HepG2 (cell line): ENCODE data around the gene DPM2. TPM values are rescaled to one million over a fixed set of nuclear protein-coding genes. Genes with fewer than 3 reads are reported as not detected.

ENCODE experiments used
- ATAC-seq: fragments of 200-7000 bp; cut with Tn5 transposase; 3 replicates; pipeline ENCODE4 v1.9.1; 2020; ENCODE audit warnings: mild to moderate bottlenecking, moderate library complexity
- BruUV-seq: library from RNA; stranded (reverse); fragments of 400-500 nt; replicated peaks from 2 replicates; lab custom pipeline; 2021; lab: Mats Ljungman, UMichigan
- CTCF ChIA-PET: fragments of 300-600 bp; formaldehyde crosslinking; extraction: SDS; loops from one replicate; lab custom pipeline; 2021; ENCODE audit warnings: low total read pairs, inconsistent platforms, low intra/inter-chr PET ratio; lab: Yijun Ruan, JAX
- POLR2A ChIA-PET: fragments of 350-600 bp; sonication (Branson Sonifier 250); formaldehyde crosslinking; loops from one replicate; lab custom pipeline; 2020; ENCODE audit warnings: antibody characterized with exemption, inconsistent platforms; lab: Yijun Ruan, JAX
- DNase-seq: peaks from one replicate; pipeline ENCODE4 v3.0.0-alpha.2; 2015; ENCODE audit warnings: low spot score
- FAIRE-seq: peaks from 3 replicates; lab custom pipeline; 2011; peaks lifted over from hg19 to GRCh38; lab: Jason Lieb, UNC
- H2AFZ ChIP-seq: one replicate; pipeline ENCODE4 v1.6.1; 2011; ENCODE audit warnings: low read length, inconsistent platforms
- H3K27ac ChIP-seq: fragments of 300-600 bp; 3 replicates; pipeline ENCODE4 v1.8.0; 2011; ENCODE audit warnings: mixed run types, mild to moderate bottlenecking, mixed read lengths, low read length, inconsistent platforms; ENCODE audit not compliant: insufficient read depth; ENCODE audit errors: extremely low read length
- H3K27me3 ChIP-seq, 2 experiments: fragments of 200-600 bp in 1 of 2; 2 replicates in 1 of 2; 3 replicates in 1 of 2; pipeline versions ENCODE4 v1.6.0 to v1.8.0; 2011; ENCODE audit warnings: low read length in 2 of 2, mild to moderate bottlenecking in 2 of 2, moderate library complexity in 2 of 2, inconsistent platforms in 1 of 2; ENCODE audit not compliant: insufficient read depth in 2 of 2, control insufficient read depth in 1 of 2
- H3K36me3 ChIP-seq, 2 experiments: fragments of 200-600 bp in 1 of 2; replicated peaks in 1 of 2; 2 replicates in 1 of 2; 3 replicates in 1 of 2; pipeline versions ENCODE4 v1.5.1 to v1.8.0; 2011; ENCODE audit warnings: low read length in 2 of 2, inconsistent platforms in 1 of 2; ENCODE audit not compliant: insufficient read depth in 2 of 2, control insufficient read depth in 1 of 2
- H3K4me1 ChIP-seq: 2 replicates; pipeline ENCODE4 v1.5.1; 2012; ENCODE audit warnings: low read length, inconsistent platforms; ENCODE audit not compliant: insufficient read depth
- H3K4me2 ChIP-seq: 2 replicates; pipeline ENCODE4 v1.6.0; 2011; ENCODE audit warnings: low read depth, low read length, inconsistent platforms
- H3K4me3 ChIP-seq, 3 experiments: fragments of 200-600 bp in 1 of 3; sonication (generic), shearing (Covaris generic) in 1 of 3; replicated peaks in 1 of 3; 2 replicates each; pipeline ENCODE4 v1.5.1; 2011 to 2016; ENCODE audit warnings: low read length in 3 of 3, inconsistent platforms in 2 of 3, low read depth in 2 of 3, mild to moderate bottlenecking in 2 of 3, control low read depth in 1 of 3, mixed read lengths in 1 of 3; ENCODE audit not compliant: insufficient read depth in 1 of 3
- H3K79me2 ChIP-seq: one replicate; pipeline ENCODE4 v1.6.1; 2011; ENCODE audit warnings: low read length, inconsistent platforms; ENCODE audit not compliant: insufficient read depth
- H3K9ac ChIP-seq: 2 replicates; pipeline ENCODE4 v1.6.0; 2011; ENCODE audit warnings: mild to moderate bottlenecking, low read depth, low read length, inconsistent platforms; ENCODE audit not compliant: insufficient read depth
- H3K9me3 ChIP-seq: 2 replicates; pipeline ENCODE4 v1.5.1; 2012; ENCODE audit warnings: mild to moderate bottlenecking, low read length
- H4K20me1 ChIP-seq: 2 replicates; pipeline ENCODE4 v1.6.0; 2011; ENCODE audit warnings: inconsistent platforms, mild to moderate bottlenecking, low read length, moderate library complexity; ENCODE audit not compliant: insufficient read depth
- CTCF ChIP-seq: sonication (generic); formaldehyde crosslinking; IDR thresholded peaks from 2 replicates; pipeline ENCODE4 v1.5.0; 2020; ENCODE audit warnings: mild to moderate bottlenecking, missing genetic modification reagents, moderate library complexity
- DR1 ChIP-seq: sonication (generic); formaldehyde crosslinking; IDR thresholded peaks from 2 replicates; pipeline ENCODE4 v1.8.0; 2021; ENCODE audit warnings: mild to moderate bottlenecking, missing genetic modification reagents, inconsistent platforms
- HMGXB3 ChIP-seq: sonication (generic); formaldehyde crosslinking; IDR thresholded peaks from 2 replicates; pipeline ENCODE4 v1.4.0; 2020; ENCODE audit warnings: missing genetic modification reagents, borderline replicate concordance
- JUNB ChIP-seq: sonication (generic); formaldehyde crosslinking; IDR thresholded peaks from 2 replicates; pipeline ENCODE4 v1.8.0; 2022; ENCODE audit warnings: missing genetic modification reagents, mild to moderate bottlenecking, borderline replicate concordance
- MNT ChIP-seq: fragments of 450-650 bp; IDR thresholded peaks from 2 replicates; pipeline ENCODE4 v1.6.1; 2016
- SETDB1 ChIP-seq: sonication (generic); formaldehyde crosslinking; IDR thresholded peaks from 2 replicates; pipeline ENCODE4 v1.5.1; 2020; ENCODE audit warnings: missing genetic modification reagents, mild to moderate bottlenecking, borderline replicate concordance
- TBX3 ChIP-seq: fragments of 450-650 bp; IDR thresholded peaks from 2 replicates; pipeline ENCODE4 v1.6.1; 2017; ENCODE audit warnings: antibody characterized with exemption, mild to moderate bottlenecking, inconsistent platforms, borderline replicate concordance
- TFE3 ChIP-seq: IDR thresholded peaks from 2 replicates; pipeline ENCODE4 v1.6.1; 2016
- ZNF263 ChIP-seq: sonication (generic); formaldehyde crosslinking; IDR thresholded peaks from 2 replicates; pipeline ENCODE4 v1.4.0; 2020; ENCODE audit warnings: missing genetic modification reagents
- ZNF644 ChIP-seq: IDR thresholded peaks from 2 replicates; pipeline ENCODE4 v1.6.1; 2016; ENCODE audit warnings: low read depth
- WGBS: methylation state at CpG from one replicate; pipeline ENCODE4 v1.1.6; 2017; ENCODE audit warnings: low lambda C conversion rate; 5-methylcytosine and 5-hydroxymethylcytosine counted together
- in situ Hi-C: cut with HindIII; loops from 2 replicates; pipeline ENCODE4 v1.10.0; 2017; ENCODE audit warnings: low pct_unique_long_range_greater_than_20kb; ENCODE audit not compliant: extremely low pct_ligation_motif_present
- intact Hi-C: fragments of 100-400 bp; cut with micrococcal nuclease; formaldehyde crosslinking; loops from one replicate; pipeline ENCODE4 v1.10.0; 2022; ENCODE audit not compliant: unreplicated experiment
- polyA plus RNA-seq, 8 experiments: library from polyadenylated mRNA; depleted of rRNA in 3 of 8; stranded (reverse) in 7 of 8; unstranded in 1 of 8; fragments of >200 nt; fragmentation: Illumina TruSeq in 4 of 8; extraction: Trizol in 4 of 8; gene quantifications; 2 replicates each; pipeline versions ENCODE4 v1.2.1 to v1.2.3, GENCODE V29; 2011 to 2016; ENCODE audit warnings: low read depth in 4 of 8, missing spikeins in 1 of 8, mixed read lengths in 1 of 8; ENCODE audit not compliant: insufficient read depth in 1 of 8
- total RNA-seq, 5 experiments: library from RNA; depleted of rRNA; stranded (reverse); fragments of >200 nt; fragmentation: Illumina TruSeq; extraction: Trizol; gene quantifications; 2 replicates each; pipeline ENCODE4 v1.2.3, GENCODE V29; 2016; ENCODE audit warnings: low read depth in 1 of 5

DPM2 gene
- total and polyA plus RNA-seq, 2 of the 13 experiments (the other 11 are each of a cell fraction or from before 2014, with no cell fraction given), result 24.8 to 35.3 TPM

- TF ChIP-seq MNT, result peak; percentile 62; the same call in 1 of the 2 replicates
- TF ChIP-seq TBX3, result peak; percentile 48; the same call in 1 of the 2 replicates
Measured at GRCh38 chr9:127919253-127919815, 18.3 kb downstream of the DPM2 start (continued).

GRCh38 chr9:127918183-127919107 is 19.2 kb downstream of the DPM2 start:
- intact Hi-C loops (loop anchor here (1.0 to 5.0 kb wide), 2 partner anchors 116 to 183 kb away; partner anchors contain the start of genes FPGS and TOR2A), in situ Hi-C loops (loop anchor here (5.0 kb wide), 1 partner anchor 46 kb away; no protein-coding TSS in a partner anchor)
- POLR2A ChIA-PET, result interaction anchor here (2.4 to 7.9 kb wide), 2 partner anchors 14 to 21 kb away, joined by 24 to 78 read pairs; no protein-coding TSS in a partner anchor
- ATAC-seq (peak; percentile 67), DNase-seq (no peak), FAIRE-seq (peak; percentile 36)
- CTCF ChIA-PET, result no interaction called here
- H3K4me3 ChIP-seq, result peak overlapping the region in 1 of 3 experiments; percentile 45; a peak in 2 of 6 replicates
- no peaks in the 10 kb centered on the region for H3K36me3 ChIP-seq
- peak overlapping the region; percentile 66 for H3K4me2 ChIP-seq
- no peak overlapping the region for H2AFZ ChIP-seq
- H3K4me1 ChIP-seq, result peaks cover 70% of the 10 kb centered on the region
- no peaks in the 10 kb centered on the region; a peak in 1 of 5 replicates for H3K27me3 ChIP-seq
- H3K9me3 ChIP-seq, result no peaks in the 10 kb centered on the region
- no peak overlapping the region; the same call in 1 of the 2 replicates for H3K9ac ChIP-seq
- H3K79me2 ChIP-seq, result peaks cover 2% of the 10 kb centered on the region
- BruUV-seq, result no TSS peak
- H4K20me1 ChIP-seq, result no peaks in the 10 kb centered on the region
- WGBS, result 19% methylated on average over 7 of the region's 8 CpGs
- H3K27ac ChIP-seq, result no peak overlapping the region
- TF ChIP-seq SETDB1 (CRISPR knock-in tag) (no peak), JUNB (CRISPR knock-in tag) (no peak), TFE3 (CRISPR knock-in tag) (no peak), CTCF (CRISPR knock-in tag) (peak; percentile 76), DR1 (CRISPR knock-in tag) (no peak), HMGXB3 (CRISPR knock-in tag) (no peak), ZNF263 (CRISPR knock-in tag) (peak; percentile 69), ZNF644 (0 out of 2 replicates have a peak, but pooled peaks have one; percentile 19)
